SU-DHL-6 (cell line): ENCODE results near the gene FSTL3.

Experiments used
- H2AFZ ChIP-seq: fragments of 200-600 bp; sonication (generic); 2 replicates; pipeline ENCODE4 v1.6.1; 2014; ENCODE audit warnings: low read depth, mild to moderate bottlenecking, moderate library complexity, mixed read lengths, antibody characterized with exemption, low read length; ENCODE audit not compliant: severe bottlenecking
- H3F3A ChIP-seq: fragments of 200-600 bp; shearing (Covaris generic); 2 replicates; pipeline ENCODE4 v1.6.0; 2016; ENCODE audit warnings: antibody characterized with exemption, mild to moderate bottlenecking; ENCODE audit not compliant: insufficient read depth
- H3K27ac ChIP-seq: fragments of 200-600 bp; sonication (generic); 2 replicates; pipeline ENCODE4 v1.5.1; 2016; ENCODE audit warnings: low read depth, mild to moderate bottlenecking, low read length, moderate library complexity, mixed read lengths
- H3K27me3 ChIP-seq: fragments of 200-600 bp; sonication (generic), shearing (Covaris generic); 2 replicates; pipeline ENCODE4 v1.6.0; 2014; ENCODE audit warnings: mild to moderate bottlenecking, low read length
- H3K36me3 ChIP-seq: fragments of 200-600 bp; sonication (generic); 2 replicates; pipeline ENCODE4 v1.6.1; 2014; ENCODE audit warnings: mild to moderate bottlenecking, low read length, mixed read lengths
- H3K4me2 ChIP-seq: fragments of 300-600, 200-600 bp; shearing (Covaris generic), sonication (generic); 2 replicates; pipeline ENCODE4 v1.6.0; 2014; ENCODE audit warnings: low read length, low read depth, mild to moderate bottlenecking; ENCODE audit not compliant: poor library complexity, severe bottlenecking
- H3K4me3 ChIP-seq: fragments of 200-600 bp; sonication (generic); 2 replicates; pipeline ENCODE4 v1.5.1; 2014; ENCODE audit warnings: antibody characterized with exemption, low read length, mild to moderate bottlenecking, mixed read lengths; ENCODE audit not compliant: insufficient read depth, poor library complexity, severe bottlenecking
- H3K79me2 ChIP-seq: fragments of 200-600 bp; sonication (generic); 2 replicates; pipeline ENCODE4 v1.6.1; 2014; ENCODE audit warnings: mild to moderate bottlenecking, low read length, moderate library complexity; ENCODE audit not compliant: insufficient read depth
- H3K9ac ChIP-seq: fragments of 200-600 bp; sonication (generic); 2 replicates; pipeline ENCODE4 v1.7.0; 2014; ENCODE audit warnings: mild to moderate bottlenecking, low read length
- H3K9me2 ChIP-seq: fragments of 200-600 bp; sonication (generic); replicated peaks from 2 replicates; pipeline ENCODE4 v1.6.1; 2014; ENCODE audit warnings: low read length; ENCODE audit not compliant: insufficient read depth
- H3K9me3 ChIP-seq: fragments of 200-600 bp; sonication (generic); 2 replicates; pipeline ENCODE4 v1.6.1; 2014; ENCODE audit warnings: low read length, mixed read lengths; ENCODE audit not compliant: insufficient read depth
- H4K20me1 ChIP-seq: fragments of 200-600 bp; sonication (generic); 2 replicates; pipeline ENCODE4 v1.6.1; 2014; ENCODE audit warnings: low read depth, mild to moderate bottlenecking, antibody characterized with exemption, low read length, moderate library complexity, mixed read lengths
- CTCF ChIP-seq: fragments of 200-600 bp; sonication (generic); IDR thresholded peaks from one replicate; pipeline ENCODE4 v1.5.1; 2017; ENCODE audit warnings: antibody characterized with exemption, mild to moderate bottlenecking, low read length, moderate library complexity; ENCODE audit not compliant: insufficient read depth, poor library complexity, severe bottlenecking
- EZH2phosphoT487 ChIP-seq: fragments of 200-600 bp; sonication (generic), shearing (Covaris generic); conservative IDR thresholded peaks from 2 replicates; pipeline ENCODE4 v1.6.1; 2018; ENCODE audit warnings: mild to moderate bottlenecking, antibody characterized with exemption, low read length, moderate library complexity, mixed read lengths

Gene FSTL3

GRCh38 chr19:656751-657559, 19.2 kb upstream of the FSTL3 start:
- no peak overlapping the region for H3K27ac ChIP-seq
- H3K27me3 ChIP-seq = no peaks in the 10 kb centered on the region
- no peaks in the 10 kb centered on the region for H3K36me3 ChIP-seq
- no peaks in the 10 kb centered on the region for H3K9me3 ChIP-seq
- peaks cover 19% of the 10 kb centered on the region for H3F3A ChIP-seq
- TF ChIP-seq CTCF (no peak), EZH2phosphoT487 (no peak)
- H3K9ac ChIP-seq = no peak overlapping the region
- H3K9me2 ChIP-seq = no peaks in the 10 kb centered on the region
- H3K4me2 ChIP-seq = no peak overlapping the region
- no peak overlapping the region for H2AFZ ChIP-seq
- peaks cover 97% of the 10 kb centered on the region for H3K79me2 ChIP-seq
- no peak overlapping the region for H3K4me3 ChIP-seq
- H4K20me1 ChIP-seq = peaks cover 22% of the 10 kb centered on the region

- H3K9ac ChIP-seq = no peak overlapping the region
- no peaks in the 10 kb centered on the region for H3K36me3 ChIP-seq
- H3K4me2 ChIP-seq = no peak overlapping the region
Measured at GRCh38 chr19:657611-658010, 18.6 kb upstream of the FSTL3 start.

GRCh38 chr19:658059-658839, 17.9 kb upstream of the FSTL3 start:
- peaks cover 94% of the 10 kb centered on the region for H3K79me2 ChIP-seq
- TF ChIP-seq CTCF (no peak), EZH2phosphoT487 (no peak)
- no peaks in the 10 kb centered on the region for H3K36me3 ChIP-seq
- no peaks in the 10 kb centered on the region for H3K9me2 ChIP-seq
- no peaks in the 10 kb centered on the region for H3K9me3 ChIP-seq
- no peak overlapping the region for H3K4me2 ChIP-seq
- H3K4me3 ChIP-seq = no peak overlapping the region
- no peak overlapping the region for H2AFZ ChIP-seq
- no peak overlapping the region for H3K9ac ChIP-seq
- H3F3A ChIP-seq = peaks cover 21% of the 10 kb centered on the region
- peaks cover 19% of the 10 kb centered on the region for H4K20me1 ChIP-seq
- no peaks in the 10 kb centered on the region for H3K27me3 ChIP-seq
- H3K27ac ChIP-seq = no peak overlapping the region

More at GRCh38 chr19:657611-658010, 18.6 kb upstream of the FSTL3 start:
- Histone ChIP-seq H3K79me2 (peaks cover 98% of the 10 kb centered on the region), H4K20me1 (peaks cover 22% of the 10 kb centered on the region), H2AFZ (no peak overlapping the region), H3K9me3 (no peaks in the 10 kb centered on the region), H3F3A (peaks cover 21% of the 10 kb centered on the region), H3K4me3 (no peak overlapping the region), H3K27me3 (no peaks in the 10 kb centered on the region), H3K9me2 (no peaks in the 10 kb centered on the region), H3K27ac (no peak overlapping the region)
- no peak for TF ChIP-seq CTCF
- TF ChIP-seq EZH2phosphoT487 = no peak
